H1 (cell line): ENCODE data around the gene INO80. TPM values are rescaled to one million over a fixed set of nuclear protein-coding genes. Genes with fewer than 3 reads are reported as not detected.

ENCODE experiments used
- BACH1 ChIP-seq: IDR thresholded peaks from 2 replicates; pipeline ENCODE4 v1.6.1; 2012; ENCODE audit warnings: low read length, improper control_type of control experiment
- GABPA ChIP-seq: IDR thresholded peaks from 2 replicates; pipeline ENCODE4 v1.6.1; 2011; ENCODE audit warnings: mild to moderate bottlenecking, low read length, moderate library complexity, borderline replicate concordance; ENCODE audit not compliant: insufficient read depth
- polyA plus RNA-seq, 7 experiments: library from polyadenylated mRNA; depleted of rRNA in 3 of 7; stranded (reverse) in 5 of 7; unstranded in 2 of 7; fragments of >200 nt in 5 of 7; fragments of 200-250 nt in 2 of 7; gene quantifications; 1 replicate in 5 of 7; 2 replicates in 1 of 7; 4 replicates in 1 of 7; pipeline versions ENCODE4 v1.2.1 to v1.2.3, GENCODE V29; 2011 to 2013; ENCODE audit warnings: missing spikeins in 2 of 7, mixed read lengths in 2 of 7
- total RNA-seq: library from RNA; stranded (reverse); fragmentation: NEBNext Ultra II Directional; extraction: Animal tissue kit (Norgen Biotek cat#: 25700); gene quantifications from 2 replicates; pipeline ENCODE4 v1.2.1, GENCODE V29; 2021
- TF ChIP-seq, protein P1 (sequence below): fragments of 300-600 bp; sonication (generic); IDR thresholded peaks from 2 replicates; pipeline ENCODE4 v1.7.1; 2012; ENCODE audit warnings: low read length, moderate library complexity, mild to moderate bottlenecking, inconsistent platforms; ENCODE audit not compliant: insufficient replicate concordance

The INO80 gene
- total and polyA plus RNA-seq, 2 of the 8 experiments (the other 6 are each of a cell fraction or from before 2014, with no cell fraction given), result 4.3 to 24.5 TPM

DNA sequence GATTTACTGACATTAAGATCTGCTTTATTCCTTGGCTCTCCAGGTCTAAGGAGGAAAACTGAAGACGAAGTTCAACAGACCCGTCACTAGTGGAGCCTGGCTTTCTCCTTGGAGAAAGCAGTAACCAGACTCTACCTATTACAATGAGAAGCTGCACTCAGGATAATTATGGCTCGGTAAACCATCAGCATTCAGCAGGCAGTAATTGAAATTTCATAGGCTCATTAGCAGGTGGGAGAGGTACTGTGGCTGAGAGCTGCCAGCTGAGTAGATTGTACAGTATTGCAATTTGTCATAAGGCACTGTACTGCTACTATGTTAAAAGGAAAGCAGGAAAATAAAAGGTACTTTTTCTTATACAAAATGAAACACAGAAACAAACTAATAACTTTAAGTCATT is 111.6 kb downstream of the INO80 start (continued):
- TF ChIP-seq, protein P1, sequence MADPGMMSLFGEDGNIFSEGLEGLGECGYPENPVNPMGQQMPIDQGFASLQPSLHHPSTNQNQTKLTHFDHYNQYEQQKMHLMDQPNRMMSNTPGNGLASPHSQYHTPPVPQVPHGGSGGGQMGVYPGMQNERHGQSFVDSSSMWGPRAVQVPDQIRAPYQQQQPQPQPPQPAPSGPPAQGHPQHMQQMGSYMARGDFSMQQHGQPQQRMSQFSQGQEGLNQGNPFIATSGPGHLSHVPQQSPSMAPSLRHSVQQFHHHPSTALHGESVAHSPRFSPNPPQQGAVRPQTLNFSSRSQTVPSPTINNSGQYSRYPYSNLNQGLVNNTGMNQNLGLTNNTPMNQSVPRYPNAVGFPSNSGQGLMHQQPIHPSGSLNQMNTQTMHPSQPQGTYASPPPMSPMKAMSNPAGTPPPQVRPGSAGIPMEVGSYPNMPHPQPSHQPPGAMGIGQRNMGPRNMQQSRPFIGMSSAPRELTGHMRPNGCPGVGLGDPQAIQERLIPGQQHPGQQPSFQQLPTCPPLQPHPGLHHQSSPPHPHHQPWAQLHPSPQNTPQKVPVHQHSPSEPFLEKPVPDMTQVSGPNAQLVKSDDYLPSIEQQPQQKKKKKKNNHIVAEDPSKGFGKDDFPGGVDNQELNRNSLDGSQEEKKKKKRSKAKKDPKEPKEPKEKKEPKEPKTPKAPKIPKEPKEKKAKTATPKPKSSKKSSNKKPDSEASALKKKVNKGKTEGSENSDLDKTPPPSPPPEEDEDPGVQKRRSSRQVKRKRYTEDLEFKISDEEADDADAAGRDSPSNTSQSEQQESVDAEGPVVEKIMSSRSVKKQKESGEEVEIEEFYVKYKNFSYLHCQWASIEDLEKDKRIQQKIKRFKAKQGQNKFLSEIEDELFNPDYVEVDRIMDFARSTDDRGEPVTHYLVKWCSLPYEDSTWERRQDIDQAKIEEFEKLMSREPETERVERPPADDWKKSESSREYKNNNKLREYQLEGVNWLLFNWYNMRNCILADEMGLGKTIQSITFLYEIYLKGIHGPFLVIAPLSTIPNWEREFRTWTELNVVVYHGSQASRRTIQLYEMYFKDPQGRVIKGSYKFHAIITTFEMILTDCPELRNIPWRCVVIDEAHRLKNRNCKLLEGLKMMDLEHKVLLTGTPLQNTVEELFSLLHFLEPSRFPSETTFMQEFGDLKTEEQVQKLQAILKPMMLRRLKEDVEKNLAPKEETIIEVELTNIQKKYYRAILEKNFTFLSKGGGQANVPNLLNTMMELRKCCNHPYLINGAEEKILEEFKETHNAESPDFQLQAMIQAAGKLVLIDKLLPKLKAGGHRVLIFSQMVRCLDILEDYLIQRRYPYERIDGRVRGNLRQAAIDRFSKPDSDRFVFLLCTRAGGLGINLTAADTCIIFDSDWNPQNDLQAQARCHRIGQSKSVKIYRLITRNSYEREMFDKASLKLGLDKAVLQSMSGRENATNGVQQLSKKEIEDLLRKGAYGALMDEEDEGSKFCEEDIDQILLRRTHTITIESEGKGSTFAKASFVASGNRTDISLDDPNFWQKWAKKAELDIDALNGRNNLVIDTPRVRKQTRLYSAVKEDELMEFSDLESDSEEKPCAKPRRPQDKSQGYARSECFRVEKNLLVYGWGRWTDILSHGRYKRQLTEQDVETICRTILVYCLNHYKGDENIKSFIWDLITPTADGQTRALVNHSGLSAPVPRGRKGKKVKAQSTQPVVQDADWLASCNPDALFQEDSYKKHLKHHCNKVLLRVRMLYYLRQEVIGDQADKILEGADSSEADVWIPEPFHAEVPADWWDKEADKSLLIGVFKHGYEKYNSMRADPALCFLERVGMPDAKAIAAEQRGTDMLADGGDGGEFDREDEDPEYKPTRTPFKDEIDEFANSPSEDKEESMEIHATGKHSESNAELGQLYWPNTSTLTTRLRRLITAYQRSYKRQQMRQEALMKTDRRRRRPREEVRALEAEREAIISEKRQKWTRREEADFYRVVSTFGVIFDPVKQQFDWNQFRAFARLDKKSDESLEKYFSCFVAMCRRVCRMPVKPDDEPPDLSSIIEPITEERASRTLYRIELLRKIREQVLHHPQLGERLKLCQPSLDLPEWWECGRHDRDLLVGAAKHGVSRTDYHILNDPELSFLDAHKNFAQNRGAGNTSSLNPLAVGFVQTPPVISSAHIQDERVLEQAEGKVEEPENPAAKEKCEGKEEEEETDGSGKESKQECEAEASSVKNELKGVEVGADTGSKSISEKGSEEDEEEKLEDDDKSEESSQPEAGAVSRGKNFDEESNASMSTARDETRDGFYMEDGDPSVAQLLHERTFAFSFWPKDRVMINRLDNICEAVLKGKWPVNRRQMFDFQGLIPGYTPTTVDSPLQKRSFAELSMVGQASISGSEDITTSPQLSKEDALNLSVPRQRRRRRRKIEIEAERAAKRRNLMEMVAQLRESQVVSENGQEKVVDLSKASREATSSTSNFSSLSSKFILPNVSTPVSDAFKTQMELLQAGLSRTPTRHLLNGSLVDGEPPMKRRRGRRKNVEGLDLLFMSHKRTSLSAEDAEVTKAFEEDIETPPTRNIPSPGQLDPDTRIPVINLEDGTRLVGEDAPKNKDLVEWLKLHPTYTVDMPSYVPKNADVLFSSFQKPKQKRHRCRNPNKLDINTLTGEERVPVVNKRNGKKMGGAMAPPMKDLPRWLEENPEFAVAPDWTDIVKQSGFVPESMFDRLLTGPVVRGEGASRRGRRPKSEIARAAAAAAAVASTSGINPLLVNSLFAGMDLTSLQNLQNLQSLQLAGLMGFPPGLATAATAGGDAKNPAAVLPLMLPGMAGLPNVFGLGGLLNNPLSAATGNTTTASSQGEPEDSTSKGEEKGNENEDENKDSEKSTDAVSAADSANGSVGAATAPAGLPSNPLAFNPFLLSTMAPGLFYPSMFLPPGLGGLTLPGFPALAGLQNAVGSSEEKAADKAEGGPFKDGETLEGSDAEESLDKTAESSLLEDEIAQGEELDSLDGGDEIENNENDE, result no peak
- TF ChIP-seq BACH1, result no peak
- no peak for TF ChIP-seq GABPA
